Measurements from ENCODE around the gene CCDC33.

The CCDC33 gene

DNA sequence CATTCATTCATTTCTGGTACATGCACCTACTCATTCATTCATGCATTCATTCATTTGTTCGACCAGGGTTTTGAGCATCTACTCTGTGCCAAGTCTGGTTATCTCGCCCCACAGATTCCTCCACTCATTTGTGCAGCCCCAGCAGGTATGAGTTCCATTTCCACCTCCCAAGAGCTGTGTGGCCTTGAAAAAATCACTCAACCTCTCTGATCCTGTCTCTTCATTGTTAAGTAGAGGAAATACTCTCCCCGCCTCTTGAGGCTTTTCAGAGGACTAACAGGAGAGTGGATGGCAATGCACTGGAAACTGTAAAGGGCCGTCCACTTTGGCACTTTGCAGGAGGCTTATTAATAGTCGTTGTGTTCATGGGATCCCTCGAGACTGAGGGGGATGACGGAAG, 69.6 kb downstream of the CCDC33 start:
- H3K27me3 Mint-ChIP-seq: peaks cover 40% of the 10 kb centered on the region
- no peak overlapping the region for H3K27ac Mint-ChIP-seq
- no peaks in the 10 kb centered on the region for H3K4me1 Mint-ChIP-seq (ENCODE audit: low read depth)
- H3K36me3 Mint-ChIP-seq (ENCODE audit: low read depth): no peaks in the 10 kb centered on the region
- H3K9me3 Mint-ChIP-seq: no peaks in the 10 kb centered on the region
- H3K4me3 Mint-ChIP-seq: no peak overlapping the region
- intact Hi-C loops (cut with micrococcal nuclease): no loop called here

DNA sequence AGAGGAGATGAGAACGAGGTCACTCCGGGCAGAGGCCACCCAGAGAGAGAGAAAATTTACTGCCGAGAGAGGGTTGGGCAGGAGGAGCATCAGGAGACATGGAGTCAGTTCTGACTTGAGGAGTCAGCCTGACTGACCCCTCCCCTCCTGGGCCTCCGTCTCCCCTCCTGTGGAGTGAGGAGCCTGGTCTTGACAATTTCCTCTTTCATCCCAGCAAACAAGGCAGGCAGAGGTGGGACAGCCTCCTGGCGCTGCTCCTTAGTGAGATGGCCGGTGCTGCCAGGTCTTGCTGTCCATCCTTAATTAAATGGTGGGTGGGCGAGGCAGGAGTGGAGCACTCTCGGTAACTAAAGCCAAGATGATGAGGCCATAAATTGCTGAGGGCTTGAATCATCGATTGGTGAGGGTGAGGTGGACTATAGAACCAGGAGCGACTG, 70.7 kb downstream of the CCDC33 start:
- Mint-ChIP-seq H3K4me3 (no peak overlapping the region), H3K9me3 (no peaks in the 10 kb centered on the region), H3K4me1 (ENCODE audit: low read depth) (no peaks in the 10 kb centered on the region), H3K27me3 (peaks cover 35% of the 10 kb centered on the region), H3K36me3 (ENCODE audit: low read depth) (no peaks in the 10 kb centered on the region), H3K27ac (no peak overlapping the region)
- intact Hi-C loops (cut with micrococcal nuclease): no loop called here

DNA sequence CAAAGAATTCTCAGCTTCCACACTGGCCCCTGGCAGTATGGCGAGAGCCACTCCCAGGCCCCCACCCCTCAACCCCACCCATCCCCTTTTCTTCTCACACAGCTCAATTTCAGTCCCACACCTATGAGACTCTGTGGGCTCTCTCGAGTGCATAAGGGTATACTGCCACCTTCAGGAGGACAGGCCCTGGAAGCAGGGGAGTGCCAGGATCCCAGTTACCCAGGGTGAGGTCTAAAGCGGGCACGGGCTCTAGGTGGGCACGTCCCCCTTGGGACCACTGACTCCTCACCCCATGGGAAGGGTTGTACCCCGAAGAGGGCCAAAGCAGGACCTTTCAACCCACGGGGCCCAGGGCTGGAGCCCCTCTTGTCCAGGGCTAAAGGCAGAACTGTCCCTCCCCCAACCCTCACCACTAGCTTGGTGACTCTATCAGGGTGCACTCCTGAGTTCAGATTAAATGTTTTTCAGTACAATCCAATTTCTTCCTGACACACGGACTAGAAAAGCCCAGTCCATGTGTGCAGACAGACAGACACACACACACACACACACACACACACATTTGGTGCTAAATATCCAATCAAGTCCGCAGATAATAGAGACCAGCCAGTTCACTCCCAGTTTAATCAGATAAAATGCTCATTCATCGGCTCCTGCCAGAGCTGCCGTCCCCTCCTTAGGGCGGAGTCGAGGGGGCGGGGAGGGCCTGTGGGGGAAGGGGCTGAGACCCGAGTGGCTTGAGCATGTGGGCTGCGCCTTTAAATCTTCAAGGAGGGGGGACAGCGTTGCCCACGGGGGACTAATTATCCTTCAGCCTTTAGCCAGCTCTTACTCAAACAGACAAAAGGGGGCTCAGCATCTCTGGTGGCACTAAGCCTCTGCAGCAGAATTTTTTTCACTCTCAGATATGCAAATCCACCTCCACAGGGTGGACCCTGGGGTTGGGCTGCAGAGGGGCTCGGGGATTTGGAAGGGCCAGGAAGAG, 72.0 kb downstream of the CCDC33 start:
- no peak overlapping the region for H3K27ac Mint-ChIP-seq
- H3K4me3 Mint-ChIP-seq: no peak overlapping the region
- H3K9me3 Mint-ChIP-seq: no peaks in the 10 kb centered on the region
- intact Hi-C loops (cut with micrococcal nuclease): no loop called here
- no peaks in the 10 kb centered on the region for H3K4me1 Mint-ChIP-seq (ENCODE audit: low read depth)
- peaks cover 25% of the 10 kb centered on the region for H3K27me3 Mint-ChIP-seq
- no peaks in the 10 kb centered on the region for H3K36me3 Mint-ChIP-seq (ENCODE audit: low read depth)

DNA sequence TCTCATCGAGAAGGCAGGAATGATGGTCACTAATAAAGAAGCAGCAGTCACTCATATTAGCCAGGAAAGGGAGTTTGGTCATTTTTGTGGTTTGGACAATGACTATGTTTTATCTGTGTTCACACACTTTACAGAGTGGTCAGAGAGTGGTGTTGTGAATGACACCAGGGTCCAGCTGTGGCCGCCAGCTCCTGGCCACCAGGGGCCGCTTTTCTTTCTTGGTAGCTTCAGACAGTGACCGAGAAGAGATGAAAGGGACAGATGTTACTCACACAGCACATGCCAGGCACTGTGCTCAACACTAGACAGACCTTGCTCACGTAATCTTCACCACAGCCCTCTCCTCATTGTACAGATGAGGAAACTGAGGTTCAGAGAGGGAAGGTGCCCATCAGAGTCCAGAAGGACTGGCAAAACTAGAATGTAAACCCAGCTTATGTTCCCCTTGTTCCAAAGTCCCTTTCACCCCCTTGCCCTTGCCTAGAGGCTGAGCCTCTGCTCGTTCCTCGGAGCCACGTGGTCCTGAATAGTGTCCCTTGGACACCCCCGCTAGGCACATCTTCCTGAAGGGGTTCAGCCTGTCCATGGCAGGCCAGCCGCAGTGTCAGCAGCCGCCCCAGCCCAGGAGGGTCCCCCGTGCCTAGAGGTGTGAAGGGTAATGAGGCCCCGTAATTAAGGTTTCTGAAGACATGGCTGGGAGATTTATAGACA, 75.8 kb downstream of the CCDC33 start:
- H3K27ac Mint-ChIP-seq: no peak overlapping the region
- no peak overlapping the region for H3K4me3 Mint-ChIP-seq
- no peaks in the 10 kb centered on the region for H3K9me3 Mint-ChIP-seq
- H3K36me3 Mint-ChIP-seq (ENCODE audit: low read depth): no peaks in the 10 kb centered on the region
- peaks cover 21% of the 10 kb centered on the region for H3K27me3 Mint-ChIP-seq
- H3K4me1 Mint-ChIP-seq (ENCODE audit: low read depth): peaks cover 5% of the 10 kb centered on the region
- intact Hi-C loops (cut with micrococcal nuclease): no loop called here

DNA sequence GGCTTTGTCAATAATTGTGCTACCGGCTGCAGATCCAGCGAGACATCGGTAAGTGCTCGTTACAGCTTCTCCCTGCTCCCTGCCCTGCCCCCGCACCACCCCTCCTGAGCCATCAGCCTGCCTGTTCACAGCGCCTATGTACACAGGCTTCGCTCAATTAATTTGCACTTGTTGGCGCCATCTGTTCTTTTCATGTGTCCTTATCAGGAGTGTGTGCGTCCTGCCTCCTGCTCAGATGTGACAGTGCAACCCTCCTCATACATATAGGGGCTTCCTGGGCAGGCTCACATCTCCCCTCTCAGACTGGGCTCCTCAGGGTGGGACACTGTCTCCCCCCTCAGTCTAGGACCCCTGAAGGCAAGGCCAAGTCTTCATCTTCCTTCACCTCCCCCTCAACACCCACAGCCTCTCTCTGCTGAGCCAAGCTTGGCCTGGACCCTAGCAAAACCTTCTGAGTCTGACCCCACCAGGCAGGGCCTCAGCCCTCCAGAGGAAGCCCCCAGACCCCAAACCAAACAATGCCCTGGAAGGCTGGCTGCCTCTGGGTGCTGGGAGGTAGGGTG, 76.4 kb downstream of the CCDC33 start:
- peaks cover 21% of the 10 kb centered on the region for H3K27me3 Mint-ChIP-seq
- peaks cover 5% of the 10 kb centered on the region for H3K4me1 Mint-ChIP-seq (ENCODE audit: low read depth)
- intact Hi-C loops (cut with micrococcal nuclease): no loop called here
- H3K4me3 Mint-ChIP-seq: no peak overlapping the region
- no peaks in the 10 kb centered on the region for H3K36me3 Mint-ChIP-seq (ENCODE audit: low read depth)
- H3K9me3 Mint-ChIP-seq: no peaks in the 10 kb centered on the region
- H3K27ac Mint-ChIP-seq: no peak overlapping the region

DNA sequence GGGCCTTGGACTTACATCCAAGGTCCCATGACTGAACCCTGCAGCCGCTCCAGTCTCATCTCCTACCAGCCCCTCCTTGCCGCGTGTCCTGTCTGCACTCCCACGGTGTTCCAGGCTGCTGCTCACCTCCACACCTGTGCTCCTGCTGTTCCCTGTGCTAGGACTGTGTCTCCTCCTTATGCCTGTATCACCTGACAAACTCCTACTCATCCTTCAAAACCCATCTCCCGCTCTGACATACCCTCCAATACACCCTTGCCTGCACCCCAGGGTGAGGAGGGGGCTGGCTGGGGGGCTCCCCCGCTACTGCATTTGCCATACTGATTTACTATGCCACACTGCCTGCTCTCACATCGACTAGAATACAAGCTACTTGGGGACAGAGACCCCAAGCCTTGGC, 77.8 kb downstream of the CCDC33 start:
- intact Hi-C loops (cut with micrococcal nuclease): no loop called here
- H3K4me1 Mint-ChIP-seq (ENCODE audit: low read depth): peaks cover 17% of the 10 kb centered on the region
- no peak overlapping the region for H3K27ac Mint-ChIP-seq
- no peak overlapping the region for H3K4me3 Mint-ChIP-seq
- no peaks in the 10 kb centered on the region for H3K36me3 Mint-ChIP-seq (ENCODE audit: low read depth)
- peaks cover 10% of the 10 kb centered on the region for H3K27me3 Mint-ChIP-seq
- H3K9me3 Mint-ChIP-seq: no peaks in the 10 kb centered on the region

DNA sequence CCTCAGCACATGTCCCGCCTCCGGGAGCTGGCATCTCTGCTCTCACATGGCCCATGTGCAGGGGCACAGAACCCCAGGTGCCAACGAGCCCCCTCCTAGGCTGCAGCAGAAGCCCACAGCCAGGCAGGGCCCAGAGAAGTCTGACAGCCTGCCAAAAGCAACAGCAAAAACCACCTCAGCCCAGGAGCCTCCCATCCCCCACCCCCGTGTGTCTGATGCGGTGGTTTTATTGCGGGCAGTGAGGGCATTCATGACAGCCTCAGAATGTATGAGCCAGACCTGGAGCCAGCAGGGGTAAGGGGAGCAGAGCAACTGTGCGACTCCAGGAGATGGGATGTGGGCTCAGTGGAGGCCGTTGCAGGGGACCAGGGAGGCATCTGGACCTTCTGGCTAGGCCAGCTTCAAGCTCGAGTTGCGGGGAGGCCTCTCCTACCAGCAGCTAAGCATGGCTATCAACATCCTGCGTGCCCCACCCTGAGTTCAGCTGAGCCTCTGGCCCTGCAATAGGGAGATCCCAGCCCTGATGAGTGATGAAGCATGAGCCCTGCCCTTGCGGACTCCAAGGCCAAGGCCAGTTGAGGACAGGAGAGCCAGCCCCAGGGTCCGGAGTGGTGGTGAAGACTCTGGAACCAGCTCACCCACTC, 78.8 kb downstream of the CCDC33 start:
- H3K4me3 Mint-ChIP-seq: no peak overlapping the region
- intact Hi-C loops (cut with micrococcal nuclease): loop anchor here (5.0 kb wide), 1 partner anchor 258 kb away; no protein-coding TSS in a partner anchor
- no peak overlapping the region for H3K27ac Mint-ChIP-seq
- H3K9me3 Mint-ChIP-seq: no peaks in the 10 kb centered on the region
- peaks cover 7% of the 10 kb centered on the region for H3K27me3 Mint-ChIP-seq
- no peaks in the 10 kb centered on the region for H3K36me3 Mint-ChIP-seq (ENCODE audit: low read depth)
- H3K4me1 Mint-ChIP-seq (ENCODE audit: low read depth): peaks cover 27% of the 10 kb centered on the region

DNA sequence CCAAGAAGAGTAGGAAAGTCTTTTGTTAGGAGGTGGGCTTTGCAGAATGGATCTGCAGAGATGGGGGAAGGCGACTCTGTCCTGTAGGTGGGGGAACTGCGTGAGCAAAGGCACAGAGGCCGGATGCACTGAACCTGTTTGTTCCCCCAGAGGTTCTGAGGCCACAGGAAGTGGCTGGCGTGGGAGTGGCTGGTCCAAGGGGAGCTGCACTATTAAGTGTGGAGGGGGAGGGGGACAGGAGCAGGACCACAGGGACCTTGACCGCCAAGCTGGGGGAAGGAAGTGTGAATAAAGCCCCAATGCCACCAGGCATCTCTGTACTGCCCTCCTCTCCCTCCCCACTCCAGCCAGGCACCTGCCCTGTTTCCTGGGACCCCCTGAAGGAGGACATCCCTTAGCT, 79.5 kb downstream of the CCDC33 start:
- Mint-ChIP-seq H3K4me1 (ENCODE audit: low read depth) (peaks cover 30% of the 10 kb centered on the region), H3K27me3 (peaks cover 5% of the 10 kb centered on the region), H3K9me3 (no peaks in the 10 kb centered on the region), H3K27ac (no peak overlapping the region), H3K4me3 (no peak overlapping the region), H3K36me3 (ENCODE audit: low read depth) (no peaks in the 10 kb centered on the region)
- intact Hi-C loops (cut with micrococcal nuclease): loop anchor here (5.0 kb wide), 1 partner anchor 258 kb away; no protein-coding TSS in a partner anchor

DNA sequence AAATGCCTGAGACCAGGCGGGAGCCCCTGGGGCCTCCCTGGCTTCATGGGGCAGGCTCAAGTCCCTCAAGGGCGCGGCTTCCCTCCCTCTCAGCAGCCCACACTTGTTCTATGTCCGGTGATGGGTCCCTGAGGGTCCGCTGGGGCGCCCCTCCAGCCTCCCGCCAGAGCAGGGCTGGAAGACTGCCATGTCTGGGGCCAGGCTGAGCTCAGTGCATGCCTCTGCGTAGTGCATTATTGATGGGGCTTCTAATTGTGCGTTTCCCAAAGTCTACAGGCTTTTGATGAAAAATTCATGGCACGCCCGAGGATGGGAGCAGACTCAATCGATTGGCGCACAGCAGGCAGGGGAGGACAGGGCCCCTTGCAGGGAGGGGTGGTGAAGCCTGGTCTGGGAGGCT, 80.0 kb downstream of the CCDC33 start:
- no peak overlapping the region for H3K4me3 Mint-ChIP-seq
- H3K9me3 Mint-ChIP-seq: no peaks in the 10 kb centered on the region
- peaks cover 30% of the 10 kb centered on the region for H3K4me1 Mint-ChIP-seq (ENCODE audit: low read depth)
- no peaks in the 10 kb centered on the region for H3K36me3 Mint-ChIP-seq (ENCODE audit: low read depth)
- intact Hi-C loops (cut with micrococcal nuclease): loop anchor here (5.0 kb wide), 1 partner anchor 259 kb away; no protein-coding TSS in a partner anchor
- peaks cover 3% of the 10 kb centered on the region for H3K27me3 Mint-ChIP-seq
- no peak overlapping the region for H3K27ac Mint-ChIP-seq

DNA sequence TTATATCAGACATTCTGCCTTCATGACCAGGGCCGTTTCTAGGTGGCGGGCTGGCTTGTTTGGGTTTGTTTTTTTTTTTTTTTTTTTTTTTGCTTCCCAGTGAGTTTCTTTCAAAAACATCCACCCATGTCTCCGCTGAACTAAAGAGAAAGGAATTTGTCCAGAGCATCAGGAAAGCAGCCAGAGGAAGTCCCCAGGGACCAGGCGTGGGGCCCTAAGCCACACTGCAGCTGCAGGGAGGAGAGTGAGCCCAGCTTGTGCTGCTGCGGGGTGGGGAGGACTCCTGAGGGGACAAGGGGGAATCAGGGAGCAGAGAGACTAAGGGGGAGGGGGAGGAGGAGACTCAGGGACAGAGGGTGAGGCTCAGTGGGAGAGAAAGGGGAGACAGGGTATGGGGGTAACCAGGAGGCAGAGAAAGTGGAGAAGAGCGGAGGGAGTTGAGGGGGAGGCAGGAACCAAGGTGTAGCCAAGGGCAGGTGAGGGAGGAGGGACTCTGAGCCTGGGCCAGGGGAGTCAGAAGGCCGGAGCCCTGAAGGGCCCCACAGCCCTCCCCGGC, 81.8 kb downstream of the CCDC33 start:
- H3K4me1 Mint-ChIP-seq (ENCODE audit: low read depth): peaks cover 30% of the 10 kb centered on the region
- no peak overlapping the region for H3K4me3 Mint-ChIP-seq
- peak overlapping the region; percentile 30 for H3K27ac Mint-ChIP-seq
- no peaks in the 10 kb centered on the region for H3K36me3 Mint-ChIP-seq (ENCODE audit: low read depth)
- no peaks in the 10 kb centered on the region for H3K9me3 Mint-ChIP-seq
- intact Hi-C loops (cut with micrococcal nuclease): loop anchor here (5.0 kb wide), 1 partner anchor 261 kb away; no protein-coding TSS in a partner anchor
- H3K27me3 Mint-ChIP-seq: peaks cover 3% of the 10 kb centered on the region

DNA sequence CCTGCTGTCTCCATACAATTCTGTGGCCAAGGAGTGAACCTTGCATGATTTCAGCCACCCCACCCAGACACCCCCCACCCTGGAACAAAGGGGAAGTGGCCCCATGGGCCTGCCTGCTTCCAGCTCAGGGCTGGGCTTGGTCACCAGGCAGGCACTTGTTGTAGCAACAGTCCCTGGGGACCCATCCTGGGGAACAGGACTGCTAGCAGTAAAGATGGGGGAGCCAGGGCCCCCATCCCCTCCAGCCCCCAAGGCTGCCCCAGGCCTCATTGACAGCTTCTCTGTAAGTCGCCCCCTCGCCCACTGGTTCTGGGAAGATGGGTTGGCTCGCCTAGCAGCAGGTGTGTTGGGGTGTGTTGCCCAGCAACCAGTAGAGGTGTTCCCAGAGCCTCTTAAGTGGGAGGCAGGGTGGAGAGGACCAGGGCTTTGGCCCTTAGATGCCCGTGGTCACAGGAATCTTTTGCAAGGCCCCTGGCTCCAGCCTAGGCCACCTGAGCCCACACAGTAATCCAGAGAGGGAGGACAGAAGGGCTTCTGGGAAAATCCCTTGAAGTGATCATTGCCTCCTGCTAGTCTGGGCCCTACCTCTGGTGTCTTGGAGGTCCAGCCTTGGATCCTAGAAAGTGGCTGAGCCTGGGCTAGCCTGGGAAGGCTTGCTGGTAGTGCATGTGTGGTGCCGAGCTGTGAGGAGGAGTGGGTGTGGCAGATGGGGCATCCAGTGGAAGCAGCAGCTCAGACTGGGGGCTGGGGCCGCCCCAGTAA, 82.4 kb downstream of the CCDC33 start:
- H3K27ac Mint-ChIP-seq: peak overlapping the region; percentile 30
- H3K4me3 Mint-ChIP-seq: no peak overlapping the region

DNA sequence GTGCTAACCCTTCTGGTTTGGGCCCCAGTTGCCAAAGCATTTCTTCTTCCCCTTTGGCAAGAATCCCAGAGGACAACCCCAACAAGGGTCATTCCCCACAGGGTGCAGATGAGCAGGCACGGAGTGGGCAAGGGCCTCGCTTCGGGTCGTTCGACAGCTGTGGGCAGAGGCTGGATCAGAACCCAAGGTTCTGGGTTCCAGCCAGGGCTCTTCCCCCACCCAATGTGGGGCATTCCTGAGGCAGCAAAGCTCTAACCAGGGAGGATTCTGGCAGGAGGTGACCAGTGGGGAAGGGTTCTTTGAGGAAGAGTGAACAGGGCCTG, 83.0 kb downstream of the CCDC33 start:
- Mint-ChIP-seq H3K4me3 (no peak overlapping the region), H3K27ac (no peak overlapping the region), H3K9me3 (no peaks in the 10 kb centered on the region), H3K27me3 (peaks cover 5% of the 10 kb centered on the region), H3K36me3 (ENCODE audit: low read depth) (no peaks in the 10 kb centered on the region), H3K4me1 (ENCODE audit: low read depth) (peaks cover 30% of the 10 kb centered on the region)
- intact Hi-C loops (cut with micrococcal nuclease): loop anchor here (5.0 kb wide), 1 partner anchor 262 kb away; no protein-coding TSS in a partner anchor

More for the DNA sequence above, 82.4 kb downstream of the CCDC33 start:
- Mint-ChIP-seq H3K27me3 (peaks cover 5% of the 10 kb centered on the region), H3K4me1 (ENCODE audit: low read depth) (peaks cover 30% of the 10 kb centered on the region), H3K9me3 (no peaks in the 10 kb centered on the region), H3K36me3 (ENCODE audit: low read depth) (no peaks in the 10 kb centered on the region)
- intact Hi-C loops (cut with micrococcal nuclease): loop anchor here (5.0 kb wide), 1 partner anchor 261 kb away; no protein-coding TSS in a partner anchor

Measured in dendritic cell treated with granulocyte-macrophage colony-stimulating factor and Interleukin-4, amounts not matched to agents 40 ng/mL and 50 ng/mL, for 4 days (primary cell).